NCI-H128 (cell line): ENCODE data around the gene PODNL1.

ENCODE experiments used
- DNase-seq: peaks from one replicate; lab custom pipeline; 2025; ENCODE audit not compliant: unreplicated experiment; lab: John Stamatoyannopoulos, UW

Gene PODNL1

DNA sequence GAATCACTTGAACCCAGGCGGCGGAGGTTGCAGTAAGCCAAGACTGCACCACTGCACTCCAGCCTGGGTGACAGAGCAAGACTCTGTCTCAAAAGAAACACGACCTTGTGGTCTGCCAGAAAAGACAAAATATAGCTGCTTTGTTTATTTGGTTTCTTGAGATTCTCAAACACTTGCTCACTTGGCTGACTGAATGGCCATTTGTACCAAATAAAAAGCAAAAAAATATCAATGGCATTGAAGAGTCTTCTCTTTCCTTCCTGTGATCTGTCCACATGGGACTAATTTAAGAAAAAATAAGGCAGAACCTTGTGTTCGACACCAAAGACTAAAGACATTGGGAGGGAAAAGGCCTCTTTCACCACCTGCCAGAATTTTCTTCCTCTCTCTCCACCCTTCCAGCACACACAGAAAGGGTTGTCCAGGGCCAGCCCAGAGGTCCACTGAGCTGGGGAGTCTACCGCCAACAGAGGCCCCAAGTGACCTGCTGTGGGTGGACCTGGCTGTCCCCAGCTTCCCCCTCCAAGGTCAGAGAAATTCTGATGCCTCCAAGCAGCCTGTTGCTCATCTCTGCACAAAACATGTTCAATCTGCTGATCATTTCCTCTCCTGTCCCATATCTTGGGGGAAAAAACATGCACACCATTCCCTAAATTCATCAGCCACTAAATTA, 38.2 kb downstream of the PODNL1 start:
- no peak for DNase-seq

DNA sequence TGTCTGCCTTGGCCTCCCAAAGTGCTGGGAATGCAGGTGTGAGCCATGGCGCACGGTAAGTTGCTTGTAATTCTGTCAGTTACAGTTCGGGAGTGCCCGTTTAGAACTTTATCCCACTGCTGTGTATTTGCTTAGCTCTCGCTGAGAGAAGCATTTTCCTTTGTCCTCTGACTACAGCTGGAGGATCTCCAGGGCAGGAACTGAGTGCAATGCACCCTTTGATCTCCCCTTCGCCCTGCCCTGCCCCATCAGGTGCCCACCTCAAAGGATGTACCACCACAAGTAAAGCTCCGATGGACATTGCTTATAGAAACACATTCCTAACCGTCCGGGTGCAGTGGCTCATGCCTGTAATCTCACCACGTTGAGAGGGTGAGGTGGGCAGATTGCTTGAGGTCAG, 38.8 kb downstream of the PODNL1 start:
- no peak for DNase-seq

DNA sequence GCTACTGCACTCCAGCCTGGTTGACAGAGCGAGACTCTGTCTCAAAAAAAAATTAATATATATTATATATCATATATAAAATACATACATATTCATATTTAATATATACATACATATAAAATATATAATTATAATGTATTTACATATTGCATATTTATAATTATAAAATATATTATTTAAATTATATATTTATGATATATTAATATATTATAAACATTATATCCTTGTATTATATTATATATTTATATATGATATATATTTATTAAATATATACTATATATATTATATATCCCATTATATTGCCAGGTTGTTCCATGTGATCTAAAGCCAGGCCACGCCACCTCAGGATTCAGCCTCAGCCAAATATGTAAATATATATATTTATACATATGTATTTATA, 42.0 kb downstream of the PODNL1 start:
- DNase-seq: no peak

DNA sequence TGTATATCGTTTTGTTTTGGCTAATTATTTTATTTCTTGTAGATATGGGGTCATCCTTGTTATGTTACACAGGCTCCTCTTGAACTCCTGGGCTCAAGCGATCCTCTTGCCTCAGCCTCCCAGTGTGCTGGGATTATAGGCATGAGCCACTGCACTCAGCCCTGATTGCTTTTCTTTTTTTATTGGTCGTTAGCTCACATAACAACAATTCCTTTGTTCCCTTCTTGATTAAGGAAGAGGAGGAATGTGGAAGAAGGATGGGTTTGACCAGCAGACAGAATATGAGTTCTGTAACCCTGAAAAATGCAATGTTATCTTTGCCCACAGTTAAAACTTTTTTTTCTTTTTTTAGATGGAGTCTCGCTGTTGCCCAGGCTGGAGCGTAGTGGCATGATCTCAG, 43.7 kb downstream of the PODNL1 start:
- DNase-seq: no peak

DNA sequence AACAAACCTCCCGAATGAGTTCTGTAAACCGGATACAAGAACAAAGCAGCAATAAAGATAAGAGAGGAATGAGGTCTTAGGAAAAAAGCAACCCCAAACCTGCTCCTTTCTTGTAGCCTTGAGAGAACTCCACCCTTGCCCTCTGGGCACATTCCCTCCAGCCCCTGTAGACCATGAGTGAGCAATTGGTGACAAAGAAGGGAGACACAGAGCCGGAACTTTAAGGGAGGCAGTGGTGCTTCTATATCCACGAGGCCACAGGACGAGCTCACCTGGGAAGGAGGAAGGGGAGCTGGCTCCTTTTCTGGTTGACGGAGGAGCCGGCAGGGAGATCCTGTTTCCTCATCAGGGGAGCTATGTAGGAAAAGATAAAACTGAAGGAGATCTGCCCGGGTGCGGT, 45.3 kb downstream of the PODNL1 start:
- no peak for DNase-seq

DNA sequence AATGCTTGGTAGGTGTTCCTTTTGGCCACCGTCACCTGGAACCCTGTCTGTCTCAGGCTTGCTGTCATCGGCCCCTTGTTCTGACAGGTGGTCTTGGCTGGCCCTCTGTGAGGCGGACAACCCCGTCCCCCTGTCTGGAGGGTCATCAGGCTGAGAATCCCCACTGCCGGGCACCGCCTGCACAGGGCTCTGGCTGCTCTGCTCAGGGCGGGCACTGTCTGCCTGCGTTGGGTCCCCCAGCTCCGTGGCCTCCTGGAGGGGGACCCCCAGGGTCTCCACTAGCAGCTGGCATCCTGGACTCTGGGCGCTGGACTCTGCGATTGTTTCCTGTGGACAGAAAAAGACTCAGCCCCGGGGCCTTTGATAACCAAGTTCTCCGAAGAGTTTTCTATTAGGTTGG, 48.1 kb downstream of the PODNL1 start:
- DNase-seq: no peak

DNA sequence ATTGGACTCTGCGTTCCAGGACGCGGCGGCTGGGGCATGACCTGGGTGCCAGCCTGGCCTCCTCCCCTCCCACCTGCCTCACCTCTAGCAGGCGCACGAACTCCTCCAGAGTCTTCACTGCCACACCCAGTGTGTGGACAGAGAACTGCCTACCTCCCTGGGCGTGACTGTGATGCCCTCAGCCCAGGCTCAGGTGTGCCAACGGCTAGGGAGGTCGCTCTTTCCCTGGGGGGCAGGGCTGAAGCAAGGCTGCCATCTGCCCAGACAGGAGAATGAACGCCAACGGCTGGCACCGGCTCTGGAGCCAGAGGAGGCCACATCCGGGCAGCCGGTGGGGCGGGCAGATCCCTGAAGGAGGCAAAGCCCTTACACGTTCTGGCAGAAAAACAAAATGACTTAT, 49.9 kb downstream of the PODNL1 start:
- no peak for DNase-seq

DNA sequence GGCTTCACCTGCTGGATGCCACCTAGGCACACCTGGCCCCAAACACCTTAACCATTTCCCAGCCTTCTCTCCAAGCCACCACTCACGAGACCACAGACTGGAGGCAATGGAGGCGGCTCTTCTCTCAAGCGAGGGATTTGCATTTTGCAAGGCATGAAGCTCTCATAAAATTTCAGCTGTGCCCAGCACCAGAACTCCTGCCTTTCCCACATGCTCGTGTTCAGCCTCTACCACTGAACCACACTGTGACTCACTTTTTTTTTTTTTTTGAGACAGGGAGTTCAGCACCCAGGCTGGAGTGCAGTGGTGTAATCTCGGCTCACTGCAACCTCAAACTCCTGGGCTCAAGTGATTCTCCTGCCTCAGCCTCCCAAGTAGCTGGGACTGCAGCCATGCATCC, 50.7 kb downstream of the PODNL1 start:
- DNase-seq: no peak

DNA sequence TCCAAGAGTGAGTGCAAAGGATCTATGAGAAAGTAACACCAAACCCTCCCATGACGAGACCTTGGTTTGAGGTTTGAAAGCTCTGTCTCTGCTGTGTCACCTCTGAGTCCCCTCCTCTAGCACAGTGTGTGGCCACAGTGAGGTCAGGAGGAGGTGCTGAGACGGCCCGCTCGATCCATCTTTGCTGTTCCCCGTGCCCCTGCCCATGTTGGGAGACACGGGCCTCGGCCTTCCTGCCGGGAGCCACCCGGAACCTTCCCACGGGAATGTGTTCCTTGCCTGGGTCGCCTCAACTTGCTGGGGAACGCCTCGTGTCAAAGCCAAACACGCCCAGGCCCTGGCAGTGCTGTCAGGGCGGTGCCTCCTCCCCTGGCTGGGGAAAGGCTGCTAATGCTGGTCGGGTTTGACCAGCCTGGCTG, 51.2 kb downstream of the PODNL1 start:
- DNase-seq: no peak

DNA sequence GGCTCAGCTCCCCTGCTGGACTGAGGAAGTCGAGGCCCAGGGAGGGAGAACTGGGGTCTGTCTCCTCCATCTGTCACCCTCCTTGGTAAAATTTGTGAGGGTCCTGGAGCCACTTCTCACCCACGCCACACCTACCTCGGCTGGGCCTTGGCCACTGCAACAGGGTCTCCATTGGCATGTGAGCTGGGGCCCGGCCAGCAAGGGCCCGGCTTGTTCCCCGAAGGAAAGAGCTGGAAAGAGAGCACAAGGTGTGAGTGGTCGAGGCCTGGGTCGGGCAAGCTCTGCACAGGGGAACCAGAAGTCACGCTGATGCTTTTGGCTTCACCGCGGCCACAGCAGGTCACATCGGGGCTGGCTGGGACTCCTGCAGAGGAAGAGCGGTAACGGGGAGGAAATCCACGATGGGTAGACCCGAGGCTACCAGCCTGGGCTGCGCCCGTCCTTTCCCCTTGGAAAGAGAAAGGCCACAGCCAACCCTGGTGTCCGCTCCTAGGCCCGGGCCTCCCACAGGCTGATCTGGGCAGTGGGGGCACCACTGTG, 52.3 kb downstream of the PODNL1 start:
- DNase-seq: no peak

DNA sequence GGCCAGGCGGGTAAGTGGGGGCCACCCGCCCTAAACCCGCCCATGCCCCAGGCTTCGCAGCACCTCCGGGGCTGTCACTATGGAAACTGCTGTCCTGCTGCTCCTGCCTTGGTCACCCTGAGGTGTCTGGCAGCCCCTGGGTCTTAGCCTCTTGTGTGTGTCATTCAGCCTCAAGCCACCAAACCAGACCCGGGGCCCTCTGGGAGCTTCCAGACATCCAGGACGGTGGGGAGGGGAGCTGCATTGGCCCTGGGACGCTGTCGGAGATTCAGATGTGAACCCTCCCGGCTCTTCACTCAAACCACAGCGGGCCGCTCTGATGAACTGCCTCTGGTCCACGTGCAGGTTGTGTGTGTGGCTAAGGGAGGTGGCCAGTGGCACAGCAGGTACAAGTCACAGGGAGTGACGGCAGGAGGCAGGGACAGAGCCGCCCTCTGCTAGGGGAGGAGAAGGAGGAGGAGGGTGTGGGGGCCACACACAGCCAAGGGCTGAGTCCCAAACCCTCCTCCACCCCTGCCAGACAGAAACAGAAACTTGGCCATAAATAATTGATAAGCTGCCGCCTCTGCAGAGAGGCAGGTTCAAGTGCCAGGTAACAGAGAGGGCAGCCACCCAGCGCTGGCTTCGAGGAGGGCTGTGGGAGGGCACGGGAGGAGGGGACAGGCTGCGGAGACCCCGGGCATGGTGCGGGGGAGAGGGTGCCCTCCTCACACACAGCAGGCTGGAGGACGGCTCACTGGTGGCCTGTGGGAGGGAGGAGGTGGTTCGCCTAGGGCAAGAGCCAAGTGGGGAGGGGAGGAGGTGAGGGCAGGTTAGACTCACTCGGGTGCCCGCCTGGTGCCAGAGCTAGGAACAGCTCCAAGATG, 53.3 kb downstream of the PODNL1 start:
- DNase-seq: no peak

DNA sequence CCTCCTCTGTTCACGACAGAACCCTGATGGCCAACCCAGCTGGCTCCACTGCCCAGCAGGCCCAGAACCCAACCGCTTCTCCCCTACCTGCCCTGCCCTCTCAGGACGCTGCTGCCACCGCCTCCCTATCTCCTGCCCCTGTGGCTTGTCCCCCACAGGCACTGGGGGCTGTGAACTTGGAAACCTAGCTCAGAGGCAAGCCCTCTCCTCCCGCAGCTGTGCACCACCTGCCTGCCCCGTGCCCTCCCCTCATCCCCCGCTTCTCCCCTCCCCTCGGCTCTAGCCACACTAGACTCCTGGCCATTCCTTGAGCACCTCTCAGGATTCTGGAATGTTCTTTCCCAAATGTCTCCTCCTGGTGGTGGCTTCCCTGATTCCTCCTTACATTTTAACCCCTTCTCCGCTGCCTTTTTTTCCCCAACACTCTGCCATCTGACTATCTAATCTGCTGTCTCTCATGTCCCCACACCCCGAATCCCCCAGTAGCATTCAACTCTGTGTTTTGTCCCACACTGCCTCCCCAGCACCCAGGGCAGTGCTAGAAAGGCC, 54.6 kb downstream of the PODNL1 start:
- DNase-seq: no peak

DNA sequence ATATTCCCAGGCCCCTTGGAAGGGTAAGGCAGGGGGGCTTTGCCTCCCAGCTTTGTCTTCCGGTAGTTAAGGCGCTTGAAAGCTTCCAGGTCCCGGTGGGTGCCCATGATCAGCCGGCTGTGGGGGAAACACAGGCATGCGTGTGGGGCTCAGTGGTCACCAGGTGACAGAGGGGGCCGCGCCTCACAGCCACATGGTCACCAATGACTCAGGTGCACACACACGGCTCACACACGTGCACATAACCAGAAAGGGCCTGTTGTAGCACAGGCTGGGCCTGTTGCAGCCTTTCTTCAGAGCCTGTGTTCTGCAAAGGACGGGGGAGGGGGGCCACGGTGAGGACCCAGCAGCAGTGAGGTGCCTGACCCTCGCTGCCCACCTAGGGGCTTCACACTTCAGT, 55.4 kb downstream of the PODNL1 start:
- DNase-seq: no peak

DNA sequence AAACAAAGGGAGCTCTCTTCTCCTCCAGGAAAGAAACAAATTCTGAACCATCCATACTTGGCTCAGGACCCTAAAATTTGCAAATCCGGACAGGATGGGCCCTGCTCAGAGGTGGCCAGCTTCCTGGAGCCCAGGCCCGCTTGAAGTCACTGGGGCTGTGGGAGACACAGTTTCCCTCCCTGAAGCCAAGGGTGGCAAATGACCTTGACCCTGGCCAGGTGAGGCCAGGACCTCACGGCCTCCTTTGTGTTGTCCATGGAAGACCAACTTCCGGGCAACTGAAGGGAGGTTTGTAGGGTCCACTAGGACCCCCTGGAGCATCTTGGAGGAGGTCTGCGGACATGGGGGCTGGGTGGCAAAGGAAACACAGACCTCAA, 55.8 kb downstream of the PODNL1 start:
- no peak for DNase-seq

DNA sequence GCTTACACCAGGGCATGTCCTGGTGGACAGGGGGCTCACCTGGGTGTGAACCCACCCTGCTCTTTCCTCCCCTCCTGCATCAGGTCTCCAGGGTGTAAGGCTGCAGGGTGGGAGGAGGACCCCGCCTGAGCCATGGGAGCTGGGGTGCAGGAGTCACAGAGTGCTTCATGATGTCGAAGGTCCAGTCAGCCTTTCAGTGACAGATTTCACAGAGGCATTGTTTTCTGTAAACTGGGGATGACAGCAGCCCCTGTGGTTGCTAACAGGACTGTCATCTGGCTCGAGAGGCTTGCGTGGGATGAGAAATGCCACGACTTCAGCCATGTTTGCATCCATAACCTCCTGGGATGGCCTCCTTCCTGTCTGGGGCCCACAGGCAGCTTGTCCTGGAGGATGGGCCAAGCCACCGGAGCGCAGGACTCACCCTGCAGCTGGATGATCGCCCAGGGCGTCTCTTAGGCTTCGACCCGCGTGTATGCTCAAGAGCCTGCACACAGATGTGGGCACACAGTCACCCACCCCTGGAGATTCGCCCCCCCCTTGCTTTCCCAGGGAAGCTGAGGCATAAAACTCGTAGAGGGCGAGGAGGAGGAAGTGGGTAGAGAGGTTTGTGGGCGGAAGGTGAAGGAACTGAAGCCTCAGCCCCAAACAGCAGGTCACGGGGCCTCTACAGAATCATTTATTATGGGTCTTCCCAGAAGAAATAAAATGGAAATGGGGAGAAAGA, 56.4 kb downstream of the PODNL1 start:
- DNase-seq: no peak

DNA sequence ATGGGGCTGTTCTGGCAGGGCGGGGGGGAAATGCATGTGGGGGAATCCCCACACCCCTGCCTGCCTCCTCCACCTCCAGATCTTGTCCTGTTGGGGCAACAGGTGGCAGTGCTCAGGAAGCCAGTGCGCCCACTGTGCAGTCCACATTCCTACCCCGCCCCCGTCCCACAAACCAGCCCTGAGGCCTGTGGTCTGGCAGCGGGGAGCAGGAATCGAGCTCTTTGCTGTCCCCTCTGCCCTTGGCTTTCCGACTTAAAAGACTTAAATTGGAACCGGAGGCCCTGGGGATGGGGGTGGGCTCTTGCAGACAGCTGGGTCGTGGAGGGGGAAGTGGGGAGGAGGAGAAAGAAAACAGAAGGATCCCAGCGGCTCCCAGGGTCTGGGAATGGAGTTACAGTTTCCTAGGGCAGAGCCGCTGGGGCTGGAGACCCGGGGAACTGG, 56.9 kb downstream of the PODNL1 start:
- no peak for DNase-seq
